HTR-8/SVneo (cell line): ENCODE data around the gene VGLL2.

Experiments
- DNase-seq: peaks from one replicate; pipeline ENCODE4 v3.0.0; 2011; ENCODE audit warnings: low spot score, mixed read lengths; ENCODE audit not compliant: insufficient read length
- FAIRE-seq: peaks from 2 replicates; lab custom pipeline; 2011; peaks lifted over from hg19 to GRCh38; lab: Jason Lieb, UNC

Gene VGLL2

GRCh38 chr6:117267766-117268534 lies 2.6 kb downstream of the VGLL2 start:
- FAIRE-seq: no peak
- no peak for DNase-seq

GRCh38 chr6:117268924-117269323 lies 3.6 kb downstream of the VGLL2 start:
- FAIRE-seq (no peak), DNase-seq (no peak)

- DNase-seq: no peak
- no peak for FAIRE-seq
These were observed 4.3 kb downstream of the VGLL2 start for GRCh38 chr6:117269638-117270054.

GRCh38 chr6:117270055-117270842 lies 4.9 kb downstream of the VGLL2 start:
- FAIRE-seq (no peak), DNase-seq (no peak)

- FAIRE-seq (no peak), DNase-seq (no peak)
These were observed 5.6 kb downstream of the VGLL2 start for GRCh38 chr6:117270843-117271507.

- FAIRE-seq: no peak
These were observed 6.9 kb downstream of the VGLL2 start for GRCh38 chr6:117272032-117272866.

GRCh38 chr6:117272891-117273290 lies 7.5 kb downstream of the VGLL2 start:
- DNase-seq (no peak), FAIRE-seq (no peak)

More at GRCh38 chr6:117272032-117272866, 6.9 kb downstream of the VGLL2 start:
- no peak for DNase-seq

- DNase-seq: no peak
- no peak for FAIRE-seq
These were observed 9.8 kb downstream of the VGLL2 start for GRCh38 chr6:117275205-117275604.

- DNase-seq (no peak), FAIRE-seq (no peak)
These were observed 10.4 kb downstream of the VGLL2 start for GRCh38 chr6:117275711-117276110.

GRCh38 chr6:117276778-117277316 lies 11.5 kb downstream of the VGLL2 start:
- no peak for FAIRE-seq
- no peak for DNase-seq

- FAIRE-seq: no peak
- no peak for DNase-seq
These were observed 15.6 kb downstream of the VGLL2 start for GRCh38 chr6:117280922-117281321.

- DNase-seq: no peak
- no peak for FAIRE-seq
These were observed 22.8 kb downstream of the VGLL2 start for GRCh38 chr6:117288083-117288715.

GRCh38 chr6:117290173-117290846 lies 25.0 kb downstream of the VGLL2 start:
- FAIRE-seq (no peak), DNase-seq (no peak)

- FAIRE-seq (no peak), DNase-seq (no peak)
These were observed 33.6 kb downstream of the VGLL2 start for GRCh38 chr6:117298941-117299340.

GRCh38 chr6:117303323-117303722 lies 38.0 kb downstream of the VGLL2 start:
- DNase-seq: no peak
- FAIRE-seq: no peak

- no peak for DNase-seq
- no peak for FAIRE-seq
These were observed 39.1 kb downstream of the VGLL2 start for GRCh38 chr6:117304446-117304845.

- no peak for DNase-seq
- FAIRE-seq: no peak
These were observed 41.0 kb downstream of the VGLL2 start for GRCh38 chr6:117306227-117306790.

- FAIRE-seq (no peak), DNase-seq (no peak)
These were observed 42.3 kb downstream of the VGLL2 start for GRCh38 chr6:117307655-117308054.
